Ovary (tissue), 3 donors: ENCODE data around the gene UBR4.
"Not testable (repeated sequence)": the region's sequence is repeated elsewhere in the genome, so short reads cannot be mapped to it uniquely, and the experiment has no call there.

Source experiments
- POLR2A ChIP-seq: fragments of 450-650 bp; IDR thresholded peaks from one replicate; pipeline ENCODE4 v1.6.1; 2017; ENCODE audit warnings: antibody characterized with exemption, mild to moderate bottlenecking, moderate library complexity
- TF ChIP-seq, protein P1 (sequence below), 3 donors: fragments of 450-650 bp in 2 of 3; fragments of 200-600 bp in 1 of 3; IDR thresholded peaks; one replicate each; pipeline versions ENCODE4 v1.5.1 to v1.8.0; 2016 to 2022; ENCODE audit warnings: antibody characterized with exemption in 3 of 3, mild to moderate bottlenecking in 1 of 3
- donor health status: DM: no; HTN: no; CAD: no.

DNA sequence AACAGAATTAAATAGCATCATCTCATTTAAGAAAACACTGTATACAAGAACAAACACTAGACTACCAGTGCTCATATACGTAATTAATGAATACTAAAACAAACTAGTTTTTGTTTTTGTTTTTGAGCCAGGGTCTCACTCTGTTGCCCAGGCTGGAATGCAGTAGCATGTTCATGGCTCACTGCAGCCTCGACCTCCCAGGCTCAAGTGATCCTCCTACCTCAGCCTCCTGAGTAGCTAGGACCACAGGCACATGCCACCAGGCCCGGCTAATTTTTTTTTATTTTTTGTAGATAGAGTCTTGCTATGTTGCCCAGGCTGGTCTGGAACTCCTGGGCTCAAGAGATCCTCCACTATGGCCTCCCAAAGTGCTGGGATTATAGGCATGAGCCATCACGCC, 6.5 kb upstream of the UBR4 start:
- TF ChIP-seq, protein P1, sequence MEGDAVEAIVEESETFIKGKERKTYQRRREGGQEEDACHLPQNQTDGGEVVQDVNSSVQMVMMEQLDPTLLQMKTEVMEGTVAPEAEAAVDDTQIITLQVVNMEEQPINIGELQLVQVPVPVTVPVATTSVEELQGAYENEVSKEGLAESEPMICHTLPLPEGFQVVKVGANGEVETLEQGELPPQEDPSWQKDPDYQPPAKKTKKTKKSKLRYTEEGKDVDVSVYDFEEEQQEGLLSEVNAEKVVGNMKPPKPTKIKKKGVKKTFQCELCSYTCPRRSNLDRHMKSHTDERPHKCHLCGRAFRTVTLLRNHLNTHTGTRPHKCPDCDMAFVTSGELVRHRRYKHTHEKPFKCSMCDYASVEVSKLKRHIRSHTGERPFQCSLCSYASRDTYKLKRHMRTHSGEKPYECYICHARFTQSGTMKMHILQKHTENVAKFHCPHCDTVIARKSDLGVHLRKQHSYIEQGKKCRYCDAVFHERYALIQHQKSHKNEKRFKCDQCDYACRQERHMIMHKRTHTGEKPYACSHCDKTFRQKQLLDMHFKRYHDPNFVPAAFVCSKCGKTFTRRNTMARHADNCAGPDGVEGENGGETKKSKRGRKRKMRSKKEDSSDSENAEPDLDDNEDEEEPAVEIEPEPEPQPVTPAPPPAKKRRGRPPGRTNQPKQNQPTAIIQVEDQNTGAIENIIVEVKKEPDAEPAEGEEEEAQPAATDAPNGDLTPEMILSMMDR (IDR thresholded peaks at IDR 0.05) = not testable (repeated sequence)
- TF ChIP-seq POLR2A = not testable (repeated sequence)
